Kidney epithelial cell (primary cell): ENCODE results near the gene NPHP4. TPM values are rescaled to one million over a fixed set of nuclear protein-coding genes. Genes with fewer than 3 reads are reported as not detected.

Source experiments
- DNase-seq: peaks from one replicate; pipeline ENCODE4 v3.0.0-alpha.2; 2010; ENCODE audit warnings: low read depth
- H3K27me3 ChIP-seq: 2 replicates; pipeline ENCODE4 v1.6.0; 2011; ENCODE audit warnings: low read length; ENCODE audit not compliant: control insufficient read depth, insufficient read depth
- H3K36me3 ChIP-seq: 2 replicates; pipeline ENCODE4 v1.5.1; 2011; ENCODE audit warnings: low read length; ENCODE audit not compliant: control insufficient read depth, insufficient read depth
- H3K4me3 ChIP-seq: 2 replicates; pipeline ENCODE4 v1.5.1; 2011; ENCODE audit warnings: low read depth, mild to moderate bottlenecking, control low read depth, low read length
- total RNA-seq: library from RNA; depleted of rRNA; stranded (reverse); fragments of >200 nt; gene quantifications from 2 replicates; pipeline ENCODE4 v1.2.3, GENCODE V29; 2015
- TF ChIP-seq, protein P1 (sequence below): IDR thresholded peaks from 2 replicates; pipeline ENCODE4 v1.5.1; 2011; ENCODE audit warnings: mild to moderate bottlenecking, moderate library complexity, low read length, control low read depth, inconsistent platforms; ENCODE audit not compliant: insufficient read depth, poor library complexity, severe bottlenecking

NPHP4 gene
- total RNA-seq, 1 donor from 2014 or later: 6.6 TPM

- DNase-seq: no peak
- Histone ChIP-seq H3K36me3 (peaks cover 2% of the 10 kb centered on the region), H3K4me3 (no peak overlapping the region), H3K27me3 (no peaks in the 10 kb centered on the region)
- TF ChIP-seq, protein P1, sequence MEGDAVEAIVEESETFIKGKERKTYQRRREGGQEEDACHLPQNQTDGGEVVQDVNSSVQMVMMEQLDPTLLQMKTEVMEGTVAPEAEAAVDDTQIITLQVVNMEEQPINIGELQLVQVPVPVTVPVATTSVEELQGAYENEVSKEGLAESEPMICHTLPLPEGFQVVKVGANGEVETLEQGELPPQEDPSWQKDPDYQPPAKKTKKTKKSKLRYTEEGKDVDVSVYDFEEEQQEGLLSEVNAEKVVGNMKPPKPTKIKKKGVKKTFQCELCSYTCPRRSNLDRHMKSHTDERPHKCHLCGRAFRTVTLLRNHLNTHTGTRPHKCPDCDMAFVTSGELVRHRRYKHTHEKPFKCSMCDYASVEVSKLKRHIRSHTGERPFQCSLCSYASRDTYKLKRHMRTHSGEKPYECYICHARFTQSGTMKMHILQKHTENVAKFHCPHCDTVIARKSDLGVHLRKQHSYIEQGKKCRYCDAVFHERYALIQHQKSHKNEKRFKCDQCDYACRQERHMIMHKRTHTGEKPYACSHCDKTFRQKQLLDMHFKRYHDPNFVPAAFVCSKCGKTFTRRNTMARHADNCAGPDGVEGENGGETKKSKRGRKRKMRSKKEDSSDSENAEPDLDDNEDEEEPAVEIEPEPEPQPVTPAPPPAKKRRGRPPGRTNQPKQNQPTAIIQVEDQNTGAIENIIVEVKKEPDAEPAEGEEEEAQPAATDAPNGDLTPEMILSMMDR: no peak
These were observed 26.6 kb downstream of the NPHP4 start for GRCh38 chr1:5965586-5966131.

GRCh38 chr1:5962265-5963105 is 29.7 kb downstream of the NPHP4 start:
- TF ChIP-seq, protein P1: no peak
- H3K36me3 ChIP-seq: peaks cover 2% of the 10 kb centered on the region
- H3K4me3 ChIP-seq: no peak overlapping the region
- H3K27me3 ChIP-seq: no peaks in the 10 kb centered on the region
- DNase-seq: no peak

DNA sequence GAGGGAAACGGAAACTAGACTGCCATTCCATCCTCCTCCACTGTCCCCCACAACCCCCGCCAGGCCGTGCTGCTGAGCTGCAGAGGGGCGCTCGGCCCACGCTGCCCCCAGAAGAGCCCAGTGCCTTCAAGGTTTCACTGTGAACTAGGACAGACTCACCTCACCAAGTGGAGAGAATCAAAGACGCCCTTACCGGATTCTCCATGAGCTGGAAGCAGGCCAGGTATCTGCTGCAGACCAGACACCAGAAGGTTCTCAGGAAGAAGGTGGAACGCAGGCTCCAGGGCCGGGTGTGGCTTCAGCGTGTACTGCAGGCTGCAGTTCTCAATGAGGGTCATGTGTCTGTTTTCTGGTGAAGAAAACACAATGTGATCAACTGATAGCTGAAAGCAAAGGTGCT is 30.6 kb downstream of the NPHP4 start:
- Histone ChIP-seq H3K36me3 (peaks cover 2% of the 10 kb centered on the region), H3K4me3 (no peak overlapping the region), H3K27me3 (no peaks in the 10 kb centered on the region)
- no peak for DNase-seq
- TF ChIP-seq, protein P1: no peak

DNA sequence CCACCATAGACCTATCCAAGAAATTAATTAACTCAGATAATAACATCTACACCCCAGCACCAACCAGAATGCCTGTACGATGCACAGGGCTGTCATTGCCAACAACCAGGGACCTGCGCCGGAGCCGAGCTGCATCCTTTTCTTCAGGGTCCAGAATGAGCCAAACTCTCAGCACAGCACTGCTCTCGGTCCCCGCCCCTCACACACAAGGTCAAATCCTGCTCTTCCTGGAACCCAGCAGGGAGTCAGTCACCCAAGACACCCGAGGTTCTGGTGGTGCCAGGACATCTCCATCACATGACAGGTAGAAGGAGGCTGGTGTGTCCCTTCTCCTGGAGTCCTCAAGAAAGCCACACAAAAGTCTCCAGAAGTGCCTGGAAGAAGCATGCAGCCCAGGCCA is 31.9 kb downstream of the NPHP4 start:
- Histone ChIP-seq H3K36me3 (peaks cover 2% of the 10 kb centered on the region), H3K27me3 (no peaks in the 10 kb centered on the region), H3K4me3 (no peak overlapping the region)
- TF ChIP-seq, protein P1: no peak
- no peak for DNase-seq

GRCh38 chr1:5959667-5960230 is 32.5 kb downstream of the NPHP4 start:
- Histone ChIP-seq H3K36me3 (peaks cover 2% of the 10 kb centered on the region), H3K27me3 (no peaks in the 10 kb centered on the region), H3K4me3 (no peak overlapping the region)
- TF ChIP-seq, protein P1: no peak
- no peak for DNase-seq

GRCh38 chr1:5959087-5959486 is 33.1 kb downstream of the NPHP4 start:
- Histone ChIP-seq H3K27me3 (no peaks in the 10 kb centered on the region), H3K36me3 (peaks cover 2% of the 10 kb centered on the region), H3K4me3 (no peak overlapping the region)
- DNase-seq: no peak
- TF ChIP-seq, protein P1: no peak
